A549 treated with CORT108297 at 1 μM for 4 hours (cell line): ENCODE results near the gene RNPEPL1. TPM values are rescaled to one million over a fixed set of nuclear protein-coding genes. Genes with fewer than 3 reads are reported as not detected.

Source experiments
- total RNA-seq: library from RNA; stranded (reverse); fragments of 200-300 nt; extraction: Qiagen RNA extraction; gene quantifications from 5 replicates; pipeline ENCODE4 v1.2.3, GENCODE V29; 2022

RNPEPL1 gene, protein sequence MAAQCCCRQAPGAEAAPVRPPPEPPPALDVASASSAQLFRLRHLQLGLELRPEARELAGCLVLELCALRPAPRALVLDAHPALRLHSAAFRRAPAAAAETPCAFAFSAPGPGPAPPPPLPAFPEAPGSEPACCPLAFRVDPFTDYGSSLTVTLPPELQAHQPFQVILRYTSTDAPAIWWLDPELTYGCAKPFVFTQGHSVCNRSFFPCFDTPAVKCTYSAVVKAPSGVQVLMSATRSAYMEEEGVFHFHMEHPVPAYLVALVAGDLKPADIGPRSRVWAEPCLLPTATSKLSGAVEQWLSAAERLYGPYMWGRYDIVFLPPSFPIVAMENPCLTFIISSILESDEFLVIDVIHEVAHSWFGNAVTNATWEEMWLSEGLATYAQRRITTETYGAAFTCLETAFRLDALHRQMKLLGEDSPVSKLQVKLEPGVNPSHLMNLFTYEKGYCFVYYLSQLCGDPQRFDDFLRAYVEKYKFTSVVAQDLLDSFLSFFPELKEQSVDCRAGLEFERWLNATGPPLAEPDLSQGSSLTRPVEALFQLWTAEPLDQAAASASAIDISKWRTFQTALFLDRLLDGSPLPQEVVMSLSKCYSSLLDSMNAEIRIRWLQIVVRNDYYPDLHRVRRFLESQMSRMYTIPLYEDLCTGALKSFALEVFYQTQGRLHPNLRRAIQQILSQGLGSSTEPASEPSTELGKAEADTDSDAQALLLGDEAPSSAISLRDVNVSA
- 45.8 to 71.9 TPM (median 67.5 TPM) in 5 replicates for total RNA-seq

GRCh38 chr2:240567872-240568677 lies at the start of gene RNPEPL1:
TSS of gene RNPEPL1 (plus strand) at chr2:240568484. CDS start at chr2:240568587, 103 bp downstream.

GRCh38 chr2:240557808-240558207 lies 10.5 kb upstream of the RNPEPL1 start, which contains the start of gene ANKMY1:
TSS of gene ANKMY1 (minus strand) at chr2:240557988. CDS start at chr2:240557335, 653 bp downstream.

DNA sequence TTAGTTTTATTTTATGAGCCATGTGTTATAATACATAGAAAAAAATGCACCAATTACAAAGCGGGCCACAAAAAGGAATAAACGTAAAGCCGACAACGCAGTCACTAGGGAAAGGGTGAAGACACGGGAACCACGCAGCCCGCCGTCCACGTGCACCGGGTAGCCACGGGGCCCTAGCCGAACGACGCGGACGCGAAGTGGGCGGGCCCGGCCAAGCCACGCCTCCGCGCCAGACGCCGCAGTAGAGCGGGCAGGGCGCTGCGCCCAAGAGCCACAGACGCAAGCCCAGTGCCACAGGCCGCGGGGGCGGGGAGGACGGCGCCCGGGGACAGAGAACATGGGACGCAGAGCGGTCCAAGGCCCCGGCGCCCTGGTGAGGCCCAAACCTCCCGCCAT lies 8.2 kb upstream of the RNPEPL1 start, which contains the start of gene DUSP28:
Gene DUSP28 (plus strand): TSS at position 274 of the 396 bp plus-strand sequence. CDS start 328 bp downstream, outside the sequence.

GRCh38 chr2:240586198-240586918 lies 18.1 kb downstream of the RNPEPL1 start, which contains the start of gene CAPN10:
TSS of gene CAPN10 (plus strand) at chr2:240586734. CDS start at chr2:240586912, 178 bp downstream.

DNA sequence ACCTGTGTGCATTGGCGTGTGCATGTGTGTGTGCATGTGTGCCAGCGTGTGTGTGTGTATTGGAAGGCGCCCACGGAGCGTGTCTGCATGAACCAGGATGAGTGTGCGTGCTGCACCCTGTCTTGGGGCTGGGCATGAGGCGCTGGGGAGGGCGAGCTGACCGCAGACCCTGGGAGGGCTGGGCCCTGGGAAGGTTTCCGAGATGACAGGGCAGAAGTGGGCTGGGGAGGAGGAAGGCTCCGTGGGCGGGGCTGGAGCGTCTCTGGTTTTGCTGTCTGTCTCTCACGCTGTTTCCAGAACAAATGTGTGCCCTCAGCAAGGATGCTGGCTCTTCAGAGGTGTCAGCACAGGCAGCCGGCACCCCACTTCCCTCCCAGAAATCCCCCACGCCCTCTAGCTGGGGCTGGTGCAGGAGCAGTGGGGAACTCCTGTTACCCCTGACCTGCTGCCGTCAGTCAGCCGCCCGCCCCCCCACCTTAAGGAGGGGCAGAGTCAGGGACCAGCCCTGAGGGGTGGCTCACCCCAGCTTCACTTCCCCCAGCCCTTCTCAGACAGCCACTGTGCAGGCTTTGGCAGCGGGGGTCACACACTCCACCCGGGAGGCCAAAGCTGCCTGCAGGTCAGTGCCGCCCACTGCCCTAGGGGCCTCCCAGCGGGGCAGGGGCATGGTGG lies 56.8 kb downstream of the RNPEPL1 start, which contains the start of gene GPR35:
Gene GPR35 (plus strand): TSS at position 531 of the 672 bp plus-strand sequence. CDS start 4,473 bp downstream, outside the sequence.

Other genes with a start within 250 kb of the RNPEPL1 start
- 152 to 240 TPM (median 223 TPM) in 5 replicates for gene GPC1, start 132.8 kb upstream of the RNPEPL1 start, total RNA-seq
- 8.0 to 12.7 TPM (median 12.1 TPM) in 5 replicates for gene ANKMY1, start 10.5 kb upstream of the RNPEPL1 start, total RNA-seq
- gene DUSP28, start 8.1 kb upstream of the RNPEPL1 start, total RNA-seq, result 4.9 to 9.0 TPM (median 7.9 TPM) in 5 replicates
- gene CAPN10, start 18.2 kb downstream of the RNPEPL1 start, total RNA-seq, result 15.9 to 31.5 TPM (median 26.8 TPM) in 5 replicates
- 0.59 to 1.3 TPM (median 0.94 TPM) in 5 replicates for gene GPR35, start 57.0 kb downstream of the RNPEPL1 start, total RNA-seq
- not detected in 5 replicates for gene AQP12B, start 114.4 kb downstream of the RNPEPL1 start, total RNA-seq
- not detected in 5 replicates for gene AQP12A, start 123.4 kb downstream of the RNPEPL1 start, total RNA-seq